GM12878 (cell line): ENCODE data around the gene COPZ2. TPM values are rescaled to one million over a fixed set of nuclear protein-coding genes. Genes with fewer than 3 reads are reported as not detected.

Experiments used
- HDAC6 ChIP-seq: fragments of 200-600 bp; sonication (generic); IDR thresholded peaks from one replicate; pipeline ENCODE4 v1.8.0; 2017; ENCODE audit warnings: antibody characterized with exemption; ENCODE audit not compliant: unreplicated experiment
- MEF2A ChIP-seq: IDR thresholded peaks from 2 replicates; pipeline ENCODE4 v1.6.1; 2011; ENCODE audit warnings: low read depth, mild to moderate bottlenecking, low read length, moderate library complexity; ENCODE audit not compliant: insufficient read depth
- NR2F1 ChIP-seq: fragments of 450-650 bp; conservative IDR thresholded peaks from 2 replicates; pipeline ENCODE4 v1.6.1; 2017; ENCODE audit warnings: mild to moderate bottlenecking
- PAX5 ChIP-seq: IDR thresholded peaks from 2 replicates; pipeline ENCODE4 v1.6.1; 2011; ENCODE audit warnings: low read depth, low read length, borderline replicate concordance
- polyA plus RNA-seq, 11 experiments: library from polyadenylated mRNA; depleted of rRNA in 4 of 11; unstranded in 6 of 11; stranded (reverse) in 5 of 11; fragments of >200 nt; fragmentation: Nextera tagmentation in 4 of 11; fragmentation: Illumina TruSeq in 1 of 11; extraction: Ambion mirVana in 4 of 11; extraction: Trizol in 1 of 11; gene quantifications; 1 replicate in 1 of 11; 2 replicates in 10 of 11; pipeline versions ENCODE4 v1.2.1 to v1.2.3, GENCODE V29; 2011 to 2016; ENCODE audit warnings: inconsistent platforms in 2 of 11, missing spikeins in 2 of 11, low read depth in 1 of 11
- total RNA-seq, 4 experiments: library from RNA; depleted of rRNA in 3 of 4; stranded (reverse); fragments of >200 nt in 3 of 4; fragmentation: Illumina TruSeq in 1 of 4; extraction: Trizol in 1 of 4; gene quantifications; 2 replicates each; pipeline versions ENCODE4 v1.2.1 to v1.2.3, GENCODE V29; 2013 to 2021
- TF ChIP-seq, protein P1 (sequence below): IDR thresholded peaks from 2 replicates; pipeline ENCODE4 v1.6.1; 2012; ENCODE audit warnings: improper control_type of control experiment, low read depth, low read length; ENCODE audit not compliant: insufficient replicate concordance
- TF ChIP-seq, protein P2 (sequence below): IDR thresholded peaks from 2 replicates; pipeline ENCODE4 v1.6.1; 2011; ENCODE audit warnings: borderline replicate concordance, low read depth, mild to moderate bottlenecking, moderate library complexity, low read length; ENCODE audit not compliant: insufficient read depth, poor library complexity, severe bottlenecking

The COPZ2 gene
- total and polyA plus RNA-seq, 10 of the 15 experiments (the other 5 are each of a cell fraction or from before 2014, with no cell fraction given), result 0.20 to 4.3 (median 2.6) TPM

GRCh38 chr17:47998044-47998443 lies 39.6 kb downstream of the COPZ2 start (continued):
- TF ChIP-seq, protein P1, sequence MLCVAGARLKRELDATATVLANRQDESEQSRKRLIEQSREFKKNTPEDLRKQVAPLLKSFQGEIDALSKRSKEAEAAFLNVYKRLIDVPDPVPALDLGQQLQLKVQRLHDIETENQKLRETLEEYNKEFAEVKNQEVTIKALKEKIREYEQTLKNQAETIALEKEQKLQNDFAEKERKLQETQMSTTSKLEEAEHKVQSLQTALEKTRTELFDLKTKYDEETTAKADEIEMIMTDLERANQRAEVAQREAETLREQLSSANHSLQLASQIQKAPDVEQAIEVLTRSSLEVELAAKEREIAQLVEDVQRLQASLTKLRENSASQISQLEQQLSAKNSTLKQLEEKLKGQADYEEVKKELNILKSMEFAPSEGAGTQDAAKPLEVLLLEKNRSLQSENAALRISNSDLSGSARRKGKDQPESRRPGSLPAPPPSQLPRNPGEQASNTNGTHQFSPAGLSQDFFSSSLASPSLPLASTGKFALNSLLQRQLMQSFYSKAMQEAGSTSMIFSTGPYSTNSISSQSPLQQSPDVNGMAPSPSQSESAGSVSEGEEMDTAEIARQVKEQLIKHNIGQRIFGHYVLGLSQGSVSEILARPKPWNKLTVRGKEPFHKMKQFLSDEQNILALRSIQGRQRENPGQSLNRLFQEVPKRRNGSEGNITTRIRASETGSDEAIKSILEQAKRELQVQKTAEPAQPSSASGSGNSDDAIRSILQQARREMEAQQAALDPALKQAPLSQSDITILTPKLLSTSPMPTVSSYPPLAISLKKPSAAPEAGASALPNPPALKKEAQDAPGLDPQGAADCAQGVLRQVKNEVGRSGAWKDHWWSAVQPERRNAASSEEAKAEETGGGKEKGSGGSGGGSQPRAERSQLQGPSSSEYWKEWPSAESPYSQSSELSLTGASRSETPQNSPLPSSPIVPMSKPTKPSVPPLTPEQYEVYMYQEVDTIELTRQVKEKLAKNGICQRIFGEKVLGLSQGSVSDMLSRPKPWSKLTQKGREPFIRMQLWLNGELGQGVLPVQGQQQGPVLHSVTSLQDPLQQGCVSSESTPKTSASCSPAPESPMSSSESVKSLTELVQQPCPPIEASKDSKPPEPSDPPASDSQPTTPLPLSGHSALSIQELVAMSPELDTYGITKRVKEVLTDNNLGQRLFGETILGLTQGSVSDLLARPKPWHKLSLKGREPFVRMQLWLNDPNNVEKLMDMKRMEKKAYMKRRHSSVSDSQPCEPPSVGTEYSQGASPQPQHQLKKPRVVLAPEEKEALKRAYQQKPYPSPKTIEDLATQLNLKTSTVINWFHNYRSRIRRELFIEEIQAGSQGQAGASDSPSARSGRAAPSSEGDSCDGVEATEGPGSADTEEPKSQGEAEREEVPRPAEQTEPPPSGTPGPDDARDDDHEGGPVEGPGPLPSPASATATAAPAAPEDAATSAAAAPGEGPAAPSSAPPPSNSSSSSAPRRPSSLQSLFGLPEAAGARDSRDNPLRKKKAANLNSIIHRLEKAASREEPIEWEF, result no peak
- TF ChIP-seq MEF2A (no peak), HDAC6 (no peak), PAX5 (no peak), NR2F1 (no peak)
- TF ChIP-seq, protein P2, sequence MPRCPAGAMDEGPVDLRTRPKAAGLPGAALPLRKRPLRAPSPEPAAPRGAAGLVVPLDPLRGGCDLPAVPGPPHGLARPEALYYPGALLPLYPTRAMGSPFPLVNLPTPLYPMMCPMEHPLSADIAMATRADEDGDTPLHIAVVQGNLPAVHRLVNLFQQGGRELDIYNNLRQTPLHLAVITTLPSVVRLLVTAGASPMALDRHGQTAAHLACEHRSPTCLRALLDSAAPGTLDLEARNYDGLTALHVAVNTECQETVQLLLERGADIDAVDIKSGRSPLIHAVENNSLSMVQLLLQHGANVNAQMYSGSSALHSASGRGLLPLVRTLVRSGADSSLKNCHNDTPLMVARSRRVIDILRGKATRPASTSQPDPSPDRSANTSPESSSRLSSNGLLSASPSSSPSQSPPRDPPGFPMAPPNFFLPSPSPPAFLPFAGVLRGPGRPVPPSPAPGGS, result no peak
- TF ChIP-seq, all 136 proteins: peak for 0
